Nephron (organoid): ENCODE data around the gene CCSER1.
A peak's percentile ranks its signal among the peaks of the same experiment; 100 is the strongest.

Experiments used
- H3K27ac Mint-ChIP-seq, 3 experiments: 2 replicates each; pipeline ENCODE4 v1.8.0; 2020; ENCODE audit warnings: mixed read lengths in 3 of 3, mild to moderate bottlenecking in 2 of 3, moderate library complexity in 1 of 3
- H3K27me3 Mint-ChIP-seq: 2 replicates; pipeline ENCODE4 v1.8.0; 2021; ENCODE audit warnings: low read depth, mild to moderate bottlenecking, moderate library complexity, mixed read lengths
- H3K36me3 Mint-ChIP-seq: 2 replicates; pipeline ENCODE4 v1.8.0; 2020; ENCODE audit warnings: low read depth, mixed read lengths
- H3K4me1 Mint-ChIP-seq: 2 replicates; pipeline ENCODE4 v1.8.0; 2020; ENCODE audit warnings: mixed read lengths
- H3K4me3 Mint-ChIP-seq, 3 experiments: 2 replicates each; pipeline ENCODE4 v1.8.0; 2020; ENCODE audit warnings: mild to moderate bottlenecking in 3 of 3, mixed read lengths in 3 of 3, moderate library complexity in 2 of 3
- H3K9me3 Mint-ChIP-seq: 2 replicates; pipeline ENCODE4 v1.8.0; 2020; ENCODE audit warnings: mixed read lengths
- TF ChIP-seq, protein P1 (sequence below), 3 experiments: fragments of 200-600 bp; sonication (generic); IDR thresholded peaks; one replicate each; pipeline ENCODE4 v1.5.0; 2021; ENCODE audit warnings: antibody characterized with exemption in 3 of 3; ENCODE audit not compliant: unreplicated experiment in 3 of 3

Gene CCSER1

DNA sequence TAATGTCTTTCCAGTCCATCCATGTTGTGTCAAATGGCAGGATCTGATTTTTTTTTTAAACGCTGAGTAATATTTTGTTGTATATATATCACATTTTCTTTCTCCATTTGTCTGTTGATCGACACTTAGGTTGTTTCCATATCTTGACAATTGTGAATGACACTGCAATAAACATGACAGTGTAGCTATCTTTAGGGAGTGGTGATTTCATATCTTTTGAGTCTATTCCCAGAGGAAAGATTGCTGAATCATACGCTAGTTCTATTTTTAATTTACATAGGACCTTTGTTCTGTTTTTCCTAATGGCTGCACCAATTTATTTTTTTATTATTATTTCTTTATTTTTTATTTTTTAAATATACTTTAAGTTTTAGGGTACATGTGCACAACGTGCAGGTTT is 470.7 kb downstream of the CCSER1 start:
- H3K27me3 Mint-ChIP-seq: no peaks in the 10 kb centered on the region
- no peaks in the 10 kb centered on the region for H3K36me3 Mint-ChIP-seq
- H3K9me3 Mint-ChIP-seq: peaks cover 4% of the 10 kb centered on the region
- no peak overlapping the region for H3K4me3 Mint-ChIP-seq
- H3K27ac Mint-ChIP-seq: no peak overlapping the region
- TF ChIP-seq, protein P1, sequence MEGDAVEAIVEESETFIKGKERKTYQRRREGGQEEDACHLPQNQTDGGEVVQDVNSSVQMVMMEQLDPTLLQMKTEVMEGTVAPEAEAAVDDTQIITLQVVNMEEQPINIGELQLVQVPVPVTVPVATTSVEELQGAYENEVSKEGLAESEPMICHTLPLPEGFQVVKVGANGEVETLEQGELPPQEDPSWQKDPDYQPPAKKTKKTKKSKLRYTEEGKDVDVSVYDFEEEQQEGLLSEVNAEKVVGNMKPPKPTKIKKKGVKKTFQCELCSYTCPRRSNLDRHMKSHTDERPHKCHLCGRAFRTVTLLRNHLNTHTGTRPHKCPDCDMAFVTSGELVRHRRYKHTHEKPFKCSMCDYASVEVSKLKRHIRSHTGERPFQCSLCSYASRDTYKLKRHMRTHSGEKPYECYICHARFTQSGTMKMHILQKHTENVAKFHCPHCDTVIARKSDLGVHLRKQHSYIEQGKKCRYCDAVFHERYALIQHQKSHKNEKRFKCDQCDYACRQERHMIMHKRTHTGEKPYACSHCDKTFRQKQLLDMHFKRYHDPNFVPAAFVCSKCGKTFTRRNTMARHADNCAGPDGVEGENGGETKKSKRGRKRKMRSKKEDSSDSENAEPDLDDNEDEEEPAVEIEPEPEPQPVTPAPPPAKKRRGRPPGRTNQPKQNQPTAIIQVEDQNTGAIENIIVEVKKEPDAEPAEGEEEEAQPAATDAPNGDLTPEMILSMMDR (IDR thresholded peaks at IDR 0.05; ENCODE audit: unreplicated experiment in 3 of 3): no peak
- peaks cover 5% of the 10 kb centered on the region for H3K4me1 Mint-ChIP-seq

DNA sequence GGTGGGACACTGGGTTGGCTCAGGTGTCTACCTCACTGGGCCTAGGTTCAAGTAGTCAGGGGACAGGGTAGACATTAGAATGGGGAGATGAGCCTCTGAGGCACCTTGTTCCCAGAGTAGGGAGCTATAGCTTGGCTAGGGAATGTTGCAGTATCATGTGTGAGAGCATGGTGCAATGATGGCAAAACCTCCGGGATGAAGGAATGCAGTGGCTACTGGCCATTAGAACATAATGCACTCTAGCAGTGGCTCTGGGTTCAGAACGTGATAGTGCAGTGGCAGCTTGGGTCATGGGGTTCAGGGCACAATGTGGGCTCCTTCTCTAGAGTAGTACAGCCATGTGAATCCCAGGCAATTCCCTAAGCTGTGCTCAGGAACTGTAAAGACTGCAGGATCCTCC is 471.5 kb downstream of the CCSER1 start:
- H3K4me1 Mint-ChIP-seq: peaks cover 13% of the 10 kb centered on the region
- H3K36me3 Mint-ChIP-seq: no peaks in the 10 kb centered on the region
- H3K27ac Mint-ChIP-seq: no peak overlapping the region
- peaks cover 4% of the 10 kb centered on the region for H3K9me3 Mint-ChIP-seq
- no peaks in the 10 kb centered on the region for H3K27me3 Mint-ChIP-seq
- TF ChIP-seq, protein P1 (IDR thresholded peaks at IDR 0.05; ENCODE audit: unreplicated experiment in 3 of 3): no peak
- no peak overlapping the region for H3K4me3 Mint-ChIP-seq

DNA sequence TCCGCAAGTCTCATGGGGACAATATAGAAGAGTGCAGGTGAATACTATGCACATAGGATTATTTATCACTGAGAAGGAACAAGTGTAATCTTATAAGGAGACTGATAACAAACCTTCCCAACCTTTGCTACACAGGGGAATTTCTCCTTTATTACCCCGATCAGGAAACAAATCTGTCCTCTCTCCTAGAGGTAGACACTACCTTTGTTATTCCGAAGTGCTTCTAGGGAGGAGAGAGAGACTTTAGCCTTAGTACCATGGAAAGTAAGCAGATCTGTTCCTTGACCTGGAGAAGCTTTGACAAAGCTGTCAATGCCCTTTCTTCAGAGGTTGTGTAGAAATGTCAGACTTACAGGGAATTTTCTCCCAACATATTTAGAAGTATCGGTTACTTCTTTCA is 475.5 kb downstream of the CCSER1 start:
- Mint-ChIP-seq H3K9me3 (peaks cover 4% of the 10 kb centered on the region), H3K27me3 (no peaks in the 10 kb centered on the region), H3K27ac (peak overlapping the region in 1 of 3 experiments; percentile 80), H3K36me3 (no peaks in the 10 kb centered on the region), H3K4me3 (no peak overlapping the region), H3K4me1 (peaks cover 25% of the 10 kb centered on the region)
- TF ChIP-seq, protein P1 (IDR thresholded peaks at IDR 0.05; ENCODE audit: unreplicated experiment in 3 of 3): no peak

DNA sequence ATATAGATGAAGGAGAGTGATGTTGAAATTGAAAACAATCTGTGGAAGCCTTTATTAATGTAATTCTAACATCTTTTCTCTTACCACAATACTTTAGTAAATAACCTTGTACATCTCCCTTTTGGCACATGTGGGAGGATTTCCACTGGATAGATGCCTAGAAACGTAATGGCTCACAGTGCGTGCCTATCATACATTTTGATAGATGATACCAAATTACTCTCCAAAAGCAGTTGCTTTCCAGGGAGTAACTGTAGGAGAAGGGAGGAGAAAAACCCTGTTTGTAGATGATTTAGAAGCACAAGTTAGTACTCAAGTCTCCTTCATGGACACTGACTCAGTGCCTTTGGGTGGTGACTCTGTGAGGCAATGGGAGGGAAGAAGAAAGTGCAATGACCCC is 476.3 kb downstream of the CCSER1 start:
- Mint-ChIP-seq H3K36me3 (no peaks in the 10 kb centered on the region), H3K27me3 (no peaks in the 10 kb centered on the region), H3K4me3 (no peak overlapping the region), H3K4me1 (peaks cover 25% of the 10 kb centered on the region), H3K27ac (peak overlapping the region in 2 of 3 experiments; percentile 77 to 80), H3K9me3 (peaks cover 4% of the 10 kb centered on the region)
- TF ChIP-seq, protein P1 (IDR thresholded peaks at IDR 0.05; ENCODE audit: unreplicated experiment in 3 of 3): no peak

DNA sequence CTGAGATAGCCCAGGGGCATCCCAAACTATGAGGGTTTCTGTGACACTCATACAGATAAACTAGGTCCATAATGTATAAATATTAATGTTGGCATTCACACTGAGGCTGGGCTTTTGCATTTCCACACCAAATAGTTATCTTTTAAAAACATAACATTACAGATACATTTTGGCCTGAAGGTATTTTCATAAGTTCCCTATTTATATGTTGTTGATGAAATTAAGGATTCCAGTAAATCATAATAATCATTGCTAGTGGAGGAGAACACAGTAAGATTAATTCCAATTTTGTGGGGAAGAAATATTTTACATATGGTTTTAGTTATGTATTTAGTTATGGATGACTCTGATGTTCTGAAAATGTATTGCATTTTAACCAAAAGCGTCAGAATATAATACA is 479.6 kb downstream of the CCSER1 start:
- TF ChIP-seq, protein P1 (IDR thresholded peaks at IDR 0.05; ENCODE audit: unreplicated experiment in 3 of 3): no peak
- H3K4me1 Mint-ChIP-seq: peaks cover 25% of the 10 kb centered on the region
- peak overlapping the region in 2 of 3 experiments; percentile 12 to 25 for H3K27ac Mint-ChIP-seq
- no peaks in the 10 kb centered on the region for H3K9me3 Mint-ChIP-seq
- no peaks in the 10 kb centered on the region for H3K27me3 Mint-ChIP-seq
- H3K36me3 Mint-ChIP-seq: no peaks in the 10 kb centered on the region
- H3K4me3 Mint-ChIP-seq: no peak overlapping the region

DNA sequence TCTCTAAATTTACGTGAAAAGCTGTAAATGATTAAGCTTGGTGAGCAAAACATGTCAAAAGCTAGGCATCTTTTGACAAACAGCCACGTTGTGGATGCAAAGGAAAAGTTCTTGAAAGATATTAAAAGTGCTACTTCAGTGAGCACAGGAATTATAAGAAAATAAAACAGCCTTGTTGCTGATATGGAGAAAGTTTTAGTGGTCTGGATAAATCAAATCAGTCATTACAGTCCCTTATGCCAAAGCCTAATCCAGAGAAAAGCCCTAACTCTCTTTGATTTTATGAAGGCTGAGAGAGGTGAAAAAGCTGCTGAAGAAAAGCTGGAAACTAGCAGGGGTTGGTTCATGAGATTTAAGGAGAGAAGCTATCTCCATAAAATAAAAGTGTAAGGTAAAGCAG is 487.2 kb downstream of the CCSER1 start:
- H3K27me3 Mint-ChIP-seq: no peaks in the 10 kb centered on the region
- no peaks in the 10 kb centered on the region for H3K9me3 Mint-ChIP-seq
- peaks cover 20% of the 10 kb centered on the region for H3K4me1 Mint-ChIP-seq
- TF ChIP-seq, protein P1 (IDR thresholded peaks at IDR 0.05; ENCODE audit: unreplicated experiment in 3 of 3): no peak
- peak overlapping the region; percentile 18 to 76 (median 34) for H3K27ac Mint-ChIP-seq
- H3K4me3 Mint-ChIP-seq: no peak overlapping the region
- H3K36me3 Mint-ChIP-seq: no peaks in the 10 kb centered on the region
